ENCODE measurements around the gene CD3D.

Gene CD3D

GRCh38 chr11:118304227-118304567 lies 38.3 kb downstream of the CD3D start:
- DNase-seq (ENCODE audit: low spot score) = no peak

- DNase-seq (ENCODE audit: low spot score) = no peak
These were observed 40.8 kb downstream of the CD3D start for GRCh38 chr11:118301600-118302195.

GRCh38 chr11:118295815-118296454 lies 46.6 kb downstream of the CD3D start:
- no peak for DNase-seq (ENCODE audit: low spot score)

- no peak for DNase-seq (ENCODE audit: low spot score)
These were observed 47.3 kb downstream of the CD3D start for GRCh38 chr11:118295199-118295598.

GRCh38 chr11:118294053-118294452 lies 48.5 kb downstream of the CD3D start:
- DNase-seq (ENCODE audit: low spot score) = no peak

- no peak for DNase-seq (ENCODE audit: low spot score)
These were observed 50.9 kb downstream of the CD3D start for GRCh38 chr11:118291477-118292135.

- DNase-seq (ENCODE audit: low spot score) = no peak
These were observed 51.6 kb downstream of the CD3D start for GRCh38 chr11:118290923-118291322.

- DNase-seq (ENCODE audit: low spot score) = no peak
These were observed 53.1 kb downstream of the CD3D start for GRCh38 chr11:118289401-118289800.

Data from left forelimb (tissue), 1 donor.